GM10248 (cell line): ENCODE measurements around the gene DLX2.

Source experiments
- CTCF ChIA-PET: fragments of 300-600 bp; sonication (Branson Sonifier 250); formaldehyde crosslinking; extraction: SDS; loops from one replicate; lab custom pipeline; 2021; ENCODE audit warnings: antibody characterized with exemption; lab: Yijun Ruan, JAX
- POLR2A ChIA-PET: fragments of 350-650 bp; sonication (Branson Sonifier 250); formaldehyde crosslinking; extraction: SDS; loops from one replicate; lab custom pipeline; 2020; ENCODE audit warnings: antibody characterized with exemption; lab: Yijun Ruan, JAX
- DNase-seq: peaks from one replicate; pipeline ENCODE4 v3.0.0; 2012; ENCODE audit errors: extremely low spot score
- CTCF ChIP-seq: IDR thresholded peaks from 2 replicates; pipeline ENCODE4 v1.5.1; 2012; ENCODE audit warnings: mild to moderate bottlenecking, low read depth; ENCODE audit errors: extremely low read depth, missing control alignments, control extremely low read depth

Gene DLX2

GRCh38 chr2:172098650-172099471 is 3.8 kb downstream of the DLX2 start:
- TF ChIP-seq CTCF: no peak
- peak; percentile 67 for DNase-seq
- ChIA-PET CTCF (interaction anchor here (1.1 to 12.3 kb wide), 10 partner anchors 10 to 1170 kb away, joined by 3 to 162 read pairs (median 5); partner anchors contain the start of genes DLX1 and GORASP2), POLR2A (no interaction called here)

- DNase-seq: peak; percentile 14
- CTCF ChIA-PET: interaction anchor here (1.5 to 12.3 kb wide), 5 partner anchors 10 to 1169 kb away, joined by 5 to 162 read pairs (median 7); partner anchors contain the start of genes DLX1 and GORASP2
- POLR2A ChIA-PET: no interaction called here
- no peak for TF ChIP-seq CTCF
Observed at GRCh38 chr2:172098287-172098649, 4.4 kb downstream of the DLX2 start.

GRCh38 chr2:172097557-172098131 is 5.1 kb downstream of the DLX2 start:
- POLR2A ChIA-PET: no interaction called here
- DNase-seq: peak; percentile 20

GRCh38 chr2:172096626-172097547 is 5.8 kb downstream of the DLX2 start:
- ChIA-PET POLR2A (no interaction called here), CTCF (interaction anchor here (0.6 to 2.9 kb wide), 6 partner anchors 8 to 393 kb away, joined by 3 to 10 read pairs (median 7); partner anchors contain the start of gene DLX1)
- peak; percentile 27 for DNase-seq
- no peak for TF ChIP-seq CTCF

More at GRCh38 chr2:172097557-172098131, 5.1 kb downstream of the DLX2 start:
- CTCF ChIA-PET: interaction anchor here (1.6 kb wide), 1 partner anchor 16 kb away, joined by 5 read pairs; no protein-coding TSS in a partner anchor
- no peak for TF ChIP-seq CTCF

- peak; percentile 41 for TF ChIP-seq CTCF
- CTCF ChIA-PET: interaction anchor here (0.6 to 2.9 kb wide), 8 partner anchors 9 to 428 kb away, joined by 3 to 10 read pairs (median 6); partner anchors contain the start of gene DLX1
- peak; percentile 31 for DNase-seq
- POLR2A ChIA-PET: no interaction called here
Observed at GRCh38 chr2:172095905-172096625, 6.6 kb downstream of the DLX2 start.
